KMS-11 (cell line): ENCODE data around the gene ENOX1.

ENCODE experiments used
- H2AFZ ChIP-seq: fragments of 200-600 bp; sonication (generic); 2 replicates; pipeline ENCODE4 v1.6.1; 2016; ENCODE audit warnings: antibody characterized with exemption, mixed run types, low read depth
- H3K27ac ChIP-seq: fragments of 200-600 bp; sonication (generic); 2 replicates; pipeline ENCODE4 v1.6.1; 2016; ENCODE audit warnings: mild to moderate bottlenecking, mixed run types
- H3K27me3 ChIP-seq: fragments of 200-600 bp; sonication (generic); 2 replicates; pipeline ENCODE4 v1.6.1; 2017; ENCODE audit warnings: mild to moderate bottlenecking, low read depth, mixed run types, moderate library complexity; ENCODE audit not compliant: insufficient read depth
- H3K36me3 ChIP-seq: fragments of 200-600 bp; sonication (generic); 2 replicates; pipeline ENCODE4 v1.6.1; 2017; ENCODE audit warnings: mild to moderate bottlenecking, mixed run types; ENCODE audit not compliant: insufficient read depth
- H3K4me1 ChIP-seq: fragments of 200-600 bp; sonication (generic); 2 replicates; pipeline ENCODE4 v1.6.1; 2016; ENCODE audit warnings: mild to moderate bottlenecking, low read depth, mixed run types; ENCODE audit not compliant: poor library complexity, severe bottlenecking
- H3K4me2 ChIP-seq: fragments of 200-600 bp; sonication (generic); 2 replicates; pipeline ENCODE4 v1.7.0; 2016; ENCODE audit warnings: mild to moderate bottlenecking, mixed run types
- H3K4me3 ChIP-seq: fragments of 200-600 bp; sonication (generic); IDR thresholded peaks from 2 replicates; pipeline ENCODE4 v1.6.1; 2017; ENCODE audit warnings: low read depth, low read length, mixed read lengths; ENCODE audit not compliant: insufficient read depth
- H3K79me2 ChIP-seq: fragments of 200-600 bp; sonication (generic); 2 replicates; pipeline ENCODE4 v1.6.1; 2016; ENCODE audit warnings: low read depth, mixed run types; ENCODE audit not compliant: insufficient read depth
- H3K9ac ChIP-seq: fragments of 200-600 bp; sonication (generic); 2 replicates; pipeline ENCODE4 v1.6.1; 2016; ENCODE audit warnings: mild to moderate bottlenecking, mixed run types
- H4K20me1 ChIP-seq: fragments of 200-600 bp; sonication (generic); 2 replicates; pipeline ENCODE4 v1.6.1; 2016; ENCODE audit warnings: mild to moderate bottlenecking, mixed run types; ENCODE audit not compliant: insufficient read depth
- CTCF ChIP-seq: fragments of 200-600 bp; sonication (generic); conservative IDR thresholded peaks from 2 replicates; pipeline ENCODE4 v1.6.1; 2017; ENCODE audit warnings: low read depth, mild to moderate bottlenecking, antibody characterized with exemption, low read length, moderate library complexity, mixed read lengths

The ENOX1 gene

GRCh38 chr13:43652760-43653159, 134.0 kb downstream of the ENOX1 start:
- H3K27ac ChIP-seq = no peak overlapping the region
- no peaks in the 10 kb centered on the region for H4K20me1 ChIP-seq
- H3K9ac ChIP-seq = no peak overlapping the region
- no peak for TF ChIP-seq CTCF
- H3K4me2 ChIP-seq = no peak overlapping the region
- no peaks in the 10 kb centered on the region for H3K27me3 ChIP-seq
- H3K36me3 ChIP-seq = no peaks in the 10 kb centered on the region
- H3K4me1 ChIP-seq = no peaks in the 10 kb centered on the region
- no peak overlapping the region for H3K4me3 ChIP-seq
- no peaks in the 10 kb centered on the region for H3K79me2 ChIP-seq
- H2AFZ ChIP-seq = no peak overlapping the region

- Histone ChIP-seq H3K4me3 (no peak overlapping the region), H2AFZ (no peak overlapping the region), H3K4me2 (no peak overlapping the region), H3K79me2 (no peaks in the 10 kb centered on the region), H4K20me1 (no peaks in the 10 kb centered on the region), H3K4me1 (no peaks in the 10 kb centered on the region), H3K27ac (no peak overlapping the region), H3K27me3 (no peaks in the 10 kb centered on the region), H3K36me3 (no peaks in the 10 kb centered on the region), H3K9ac (no peak overlapping the region)
- no peak for TF ChIP-seq CTCF
These were observed 135.9 kb downstream of the ENOX1 start for GRCh38 chr13:43650882-43651281.

- Histone ChIP-seq H3K36me3 (no peaks in the 10 kb centered on the region), H4K20me1 (no peaks in the 10 kb centered on the region), H3K4me1 (no peaks in the 10 kb centered on the region), H3K4me3 (no peak overlapping the region), H3K4me2 (no peak overlapping the region), H3K27ac (no peak overlapping the region), H3K9ac (no peak overlapping the region), H3K79me2 (no peaks in the 10 kb centered on the region), H3K27me3 (no peaks in the 10 kb centered on the region), H2AFZ (no peak overlapping the region)
- TF ChIP-seq CTCF = no peak
These were observed 138.0 kb downstream of the ENOX1 start for GRCh38 chr13:43648733-43649132.

GRCh38 chr13:43647471-43647870, 139.3 kb downstream of the ENOX1 start:
- Histone ChIP-seq H3K79me2 (no peaks in the 10 kb centered on the region), H3K9ac (no peak overlapping the region), H3K36me3 (no peaks in the 10 kb centered on the region), H3K4me1 (no peaks in the 10 kb centered on the region), H4K20me1 (no peaks in the 10 kb centered on the region), H3K4me3 (no peak overlapping the region), H3K27me3 (no peaks in the 10 kb centered on the region), H3K27ac (no peak overlapping the region), H2AFZ (no peak overlapping the region), H3K4me2 (no peak overlapping the region)
- no peak for TF ChIP-seq CTCF

- H2AFZ ChIP-seq = no peak overlapping the region
- H3K79me2 ChIP-seq = no peaks in the 10 kb centered on the region
- no peaks in the 10 kb centered on the region for H3K27me3 ChIP-seq
- H3K4me1 ChIP-seq = no peaks in the 10 kb centered on the region
- no peak overlapping the region for H3K9ac ChIP-seq
- H3K27ac ChIP-seq = no peak overlapping the region
- H3K4me2 ChIP-seq = no peak overlapping the region
- H3K4me3 ChIP-seq = no peak overlapping the region
- TF ChIP-seq CTCF = no peak
- H4K20me1 ChIP-seq = no peaks in the 10 kb centered on the region
- H3K36me3 ChIP-seq = no peaks in the 10 kb centered on the region
These were observed 146.3 kb downstream of the ENOX1 start for GRCh38 chr13:43640476-43640875.
